Aorta (tissue), 5 donors: ENCODE data around the gene PHEX. TPM values are rescaled to one million over a fixed set of nuclear protein-coding genes. Genes with fewer than 3 reads are reported as not detected.
"Not testable (repeated sequence)": the region's sequence is repeated elsewhere in the genome, so short reads cannot be mapped to it uniquely, and the experiment has no call there.

Source experiments
- ATAC-seq: fragments of 200-7000 bp; cut with Tn5 transposase; one replicate; pipeline ENCODE4 v1.9.1; 2022; ENCODE audit warnings: moderate library complexity; ENCODE audit not compliant: low FRiP score
- DNase-seq, 2 donors: peaks; one replicate each; pipeline ENCODE4 v3.0.0-alpha.2; 2020
- H3K27ac ChIP-seq, 2 donors: one replicate each; pipeline ENCODE4 v1.5.1; 2013; ENCODE audit warnings: low read length in 2 of 2, mild to moderate bottlenecking in 2 of 2, moderate library complexity in 2 of 2, control low read depth in 1 of 2, inconsistent platforms in 1 of 2, low read depth in 1 of 2
- H3K27me3 ChIP-seq, 2 donors: one replicate each; pipeline ENCODE4 v1.6.1; 2013; ENCODE audit warnings: control low read depth in 1 of 2, low read length in 1 of 2, mild to moderate bottlenecking in 1 of 2, moderate library complexity in 1 of 2; ENCODE audit not compliant: insufficient read depth in 2 of 2, control insufficient read depth in 1 of 2
- H3K36me3 ChIP-seq, 2 donors: one replicate each; pipeline ENCODE4 v1.6.1; 2013; ENCODE audit warnings: control low read depth in 1 of 2, low read length in 1 of 2, mild to moderate bottlenecking in 1 of 2; ENCODE audit not compliant: insufficient read depth in 2 of 2, control insufficient read depth in 1 of 2
- H3K4me1 ChIP-seq, 2 donors: one replicate each; pipeline ENCODE4 v1.6.1; 2013; ENCODE audit warnings: low read length in 2 of 2, control low read depth in 1 of 2, mild to moderate bottlenecking in 1 of 2, moderate library complexity in 1 of 2; ENCODE audit not compliant: insufficient read depth in 2 of 2, control insufficient read depth in 1 of 2
- H3K4me3 ChIP-seq, 2 donors: one replicate each; pipeline ENCODE4 v1.5.1; 2013; ENCODE audit warnings: low read length in 2 of 2, control low read depth in 1 of 2, mild to moderate bottlenecking in 1 of 2
- H3K9me3 ChIP-seq: one replicate; pipeline ENCODE4 v1.6.1; 2013; ENCODE audit warnings: mild to moderate bottlenecking, low read length; ENCODE audit not compliant: control insufficient read depth
- WGBS, 2 donors: extraction: QIAGEN DNeasy Blood & Tissue Kit; methylation state at CpG; one replicate each; pipeline ENCODE4 v1.1.7; 2013; 5-methylcytosine and 5-hydroxymethylcytosine counted together
- intact Hi-C, 2 donors: fragments of 100-400 bp; cut with DNase I; formaldehyde crosslinking; loops; one replicate each; pipeline versions ENCODE4 v1.14.2 to v1.15.0; 2022
- polyA plus RNA-seq, 2 donors: library from polyadenylated mRNA; stranded (reverse); fragments of 200-250 nt; gene quantifications; one replicate each; pipeline ENCODE4 v1.2.3, GENCODE V29; 2013
- total RNA-seq, 2 donors: library from RNA; stranded (reverse); fragmentation: NEBNext Ultra II Directional; extraction: Animal tissue kit (Norgen Biotek cat#: 25700); gene quantifications; one replicate each; pipeline ENCODE4 v1.2.1, GENCODE V29; 2021
- donor health status: healthy with polysubstance abuse.
- donor health status: Bipolar disorder and iron deficiency.
- donor health status: DM: no; HTN: no; CAD: no.
- donor health status: DM: no; HTN: no; CAD: no.
- donor health status: DM: yes; HTN: yes; CAD: no.

Gene PHEX
- total and polyA plus RNA-seq, 4 donors, result 0.13 to 0.39 (median 0.13) TPM; not detected in 1

DNA sequence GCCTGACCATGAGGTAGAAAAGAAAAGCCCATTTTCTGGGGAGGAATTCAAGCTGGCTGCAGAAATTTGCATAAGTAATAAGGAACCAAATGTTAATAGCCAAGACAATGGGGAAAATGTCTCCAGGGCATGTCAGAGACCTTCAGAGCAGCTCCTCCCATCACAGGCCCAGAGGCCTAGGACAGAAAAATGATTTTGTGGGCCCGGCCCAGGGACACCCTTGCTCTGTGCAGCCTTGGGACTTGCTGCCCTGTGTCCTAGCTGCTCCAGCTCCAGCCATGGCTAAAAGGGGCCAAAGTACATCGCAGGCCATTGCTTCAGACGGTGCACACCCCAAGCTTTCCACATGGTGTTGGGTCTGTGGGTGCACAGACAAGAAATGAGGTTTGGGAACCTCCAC, 257.1 kb downstream of the PHEX start:
- WGBS, 2 donors, result 76 to 97% methylated on average over 3 of the region's 3 CpGs
- H3K4me3 ChIP-seq, H3K4me1 ChIP-seq, H3K9me3 ChIP-seq, H3K27me3 ChIP-seq, H3K27ac ChIP-seq, H3K36me3 ChIP-seq, ATAC-seq, intact Hi-C loops, DNase-seq: not testable (repeated sequence)

DNA sequence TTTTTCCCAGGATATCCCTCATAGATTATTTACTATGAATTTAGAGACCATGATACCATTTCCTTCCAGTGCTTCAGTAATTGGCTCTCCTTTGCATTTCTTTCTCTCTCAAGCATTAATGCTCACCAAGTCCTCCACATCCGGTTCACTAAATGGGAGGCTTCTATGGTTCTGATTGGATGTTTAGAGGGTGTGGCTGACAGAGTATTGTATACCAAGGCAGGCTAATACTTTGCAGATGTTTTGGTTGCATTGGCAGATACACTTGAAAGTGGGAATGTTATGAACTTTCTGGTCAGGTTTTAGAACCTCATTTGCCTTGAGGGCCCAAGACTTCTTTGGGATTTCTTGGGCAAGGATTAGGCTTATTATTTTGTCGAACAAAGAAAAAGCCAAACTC, 264.7 kb downstream of the PHEX start:
- WGBS, 2 donors, result 81 to 91% methylated on average over 2 of the region's 2 CpGs
- ATAC-seq, result no peak
- no peak for DNase-seq

DNA sequence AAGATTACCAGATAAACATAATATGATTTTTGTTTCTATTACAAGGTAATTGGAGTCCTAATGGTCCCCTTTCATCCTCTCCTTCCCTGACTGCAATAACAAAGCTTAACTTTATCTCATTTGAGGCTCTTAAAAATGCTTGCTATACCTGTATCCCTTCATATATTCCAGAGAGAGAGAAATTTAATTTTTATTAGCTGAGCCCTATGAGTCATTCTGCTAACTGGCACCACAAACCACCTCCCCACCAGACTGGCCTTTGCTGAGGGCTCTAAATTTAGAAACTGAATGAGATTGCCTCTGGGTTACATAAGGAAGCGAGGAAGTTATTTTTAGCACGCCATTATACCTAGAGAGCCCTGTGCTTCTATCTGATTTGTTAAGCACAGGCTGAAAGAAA, 268.0 kb downstream of the PHEX start:
- no peaks in the 10 kb centered on the region for H3K27me3 ChIP-seq
- H3K9me3 ChIP-seq, result no peaks in the 10 kb centered on the region
- 0 to 1% methylated on average over 2 of the region's 2 CpGs for WGBS, 2 donors
- no peaks in the 10 kb centered on the region for H3K36me3 ChIP-seq
- peak; percentile 64 for ATAC-seq
- no peak overlapping the region for H3K4me3 ChIP-seq
- no peak overlapping the region for H3K27ac ChIP-seq
- DNase-seq, result no peak
- no peaks in the 10 kb centered on the region for H3K4me1 ChIP-seq
- intact Hi-C loops, result no loop called here

More for the DNA sequence above, 264.7 kb downstream of the PHEX start:
- Histone ChIP-seq H3K4me3 (no peak overlapping the region), H3K36me3 (no peaks in the 10 kb centered on the region), H3K27me3 (no peaks in the 10 kb centered on the region), H3K4me1 (no peaks in the 10 kb centered on the region), H3K9me3 (no peaks in the 10 kb centered on the region), H3K27ac (no peak overlapping the region)
- intact Hi-C loops, result no loop called here

Other genes with a start within 250 kb of the PHEX start
- gene MBTPS2, start 192.7 kb upstream of the PHEX start, total RNA-seq, result 10 to 100 TPM; 13.5 to 14.6 TPM
- gene MBTPS2, start 192.7 kb upstream of the PHEX start, polyA plus RNA-seq, result 1 to 10 TPM; 3.4 to 6.8 TPM
- 1 to 10 TPM; 2.2 to 2.9 TPM for gene YY2, start 176.3 kb upstream of the PHEX start, total RNA-seq
- 1 to 10 TPM in 1 of 2 donors, not detected in 1; 1.4 TPM for gene YY2, start 176.3 kb upstream of the PHEX start, polyA plus RNA-seq
- 10 to 100 TPM; 49.4 to 57.8 TPM for gene SMS, start 91.6 kb upstream of the PHEX start, total RNA-seq
- gene SMS, start 91.6 kb upstream of the PHEX start, polyA plus RNA-seq, result 10 to 100 TPM; 45.3 to 89.5 TPM
- gene CBLL2, start 240.6 kb downstream of the PHEX start, total RNA-seq, result not detected
- not detected for gene CBLL2, start 240.6 kb downstream of the PHEX start, polyA plus RNA-seq